GM20000 (cell line): ENCODE measurements around the gene KLK14.

ENCODE experiments used
- DNase-seq: peaks from one replicate; pipeline ENCODE4 v3.0.0; 2012; ENCODE audit warnings: low spot score
- TF ChIP-seq, protein P1 (sequence below): IDR thresholded peaks from 2 replicates; pipeline ENCODE4 v1.5.1; 2012; ENCODE audit warnings: mild to moderate bottlenecking, control low read depth; ENCODE audit errors: extremely low read depth, missing control alignments

KLK14 gene

DNA sequence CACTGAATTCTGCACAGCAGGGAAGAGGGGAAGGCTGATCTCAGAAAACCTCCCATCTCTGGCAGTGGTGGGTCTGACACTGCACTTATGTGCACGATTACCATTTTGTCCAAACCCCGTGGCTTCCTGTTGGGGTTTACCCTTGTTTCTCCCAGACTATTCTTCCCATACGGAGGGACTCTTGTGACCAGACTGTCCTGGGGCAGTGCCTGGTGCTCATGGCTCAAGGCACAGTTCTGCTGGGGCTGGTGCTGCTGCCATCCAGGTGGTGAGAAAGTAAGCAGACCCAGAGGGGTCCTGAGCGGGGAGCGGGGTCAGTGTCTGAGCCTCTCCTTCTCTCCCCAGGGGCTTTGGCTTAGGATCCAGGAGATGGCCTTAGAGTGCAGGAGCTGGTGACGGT is 36.9 kb upstream of the KLK14 start:
- TF ChIP-seq, protein P1, sequence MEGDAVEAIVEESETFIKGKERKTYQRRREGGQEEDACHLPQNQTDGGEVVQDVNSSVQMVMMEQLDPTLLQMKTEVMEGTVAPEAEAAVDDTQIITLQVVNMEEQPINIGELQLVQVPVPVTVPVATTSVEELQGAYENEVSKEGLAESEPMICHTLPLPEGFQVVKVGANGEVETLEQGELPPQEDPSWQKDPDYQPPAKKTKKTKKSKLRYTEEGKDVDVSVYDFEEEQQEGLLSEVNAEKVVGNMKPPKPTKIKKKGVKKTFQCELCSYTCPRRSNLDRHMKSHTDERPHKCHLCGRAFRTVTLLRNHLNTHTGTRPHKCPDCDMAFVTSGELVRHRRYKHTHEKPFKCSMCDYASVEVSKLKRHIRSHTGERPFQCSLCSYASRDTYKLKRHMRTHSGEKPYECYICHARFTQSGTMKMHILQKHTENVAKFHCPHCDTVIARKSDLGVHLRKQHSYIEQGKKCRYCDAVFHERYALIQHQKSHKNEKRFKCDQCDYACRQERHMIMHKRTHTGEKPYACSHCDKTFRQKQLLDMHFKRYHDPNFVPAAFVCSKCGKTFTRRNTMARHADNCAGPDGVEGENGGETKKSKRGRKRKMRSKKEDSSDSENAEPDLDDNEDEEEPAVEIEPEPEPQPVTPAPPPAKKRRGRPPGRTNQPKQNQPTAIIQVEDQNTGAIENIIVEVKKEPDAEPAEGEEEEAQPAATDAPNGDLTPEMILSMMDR, result no peak
- no peak for DNase-seq

DNA sequence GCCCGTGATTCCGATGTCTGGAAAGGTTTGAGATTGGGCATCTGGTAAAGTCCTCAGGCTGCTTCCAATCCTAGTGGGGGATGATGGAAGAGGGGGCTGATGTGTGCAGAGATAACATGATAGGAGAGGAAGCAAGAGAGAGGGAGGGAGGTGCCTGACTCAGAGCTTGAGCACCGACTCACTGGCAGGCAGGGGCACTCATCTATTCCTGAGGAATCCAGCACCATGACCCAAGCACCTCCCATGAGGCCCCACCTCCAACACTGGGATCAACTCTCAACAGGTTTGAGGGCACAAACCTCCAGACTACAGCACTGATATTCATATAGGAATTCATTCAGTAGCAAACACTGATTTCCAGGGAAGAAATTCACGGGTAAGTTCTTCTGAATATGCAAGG is 36.4 kb upstream of the KLK14 start:
- DNase-seq, result no peak
- TF ChIP-seq, protein P1, result no peak

DNA sequence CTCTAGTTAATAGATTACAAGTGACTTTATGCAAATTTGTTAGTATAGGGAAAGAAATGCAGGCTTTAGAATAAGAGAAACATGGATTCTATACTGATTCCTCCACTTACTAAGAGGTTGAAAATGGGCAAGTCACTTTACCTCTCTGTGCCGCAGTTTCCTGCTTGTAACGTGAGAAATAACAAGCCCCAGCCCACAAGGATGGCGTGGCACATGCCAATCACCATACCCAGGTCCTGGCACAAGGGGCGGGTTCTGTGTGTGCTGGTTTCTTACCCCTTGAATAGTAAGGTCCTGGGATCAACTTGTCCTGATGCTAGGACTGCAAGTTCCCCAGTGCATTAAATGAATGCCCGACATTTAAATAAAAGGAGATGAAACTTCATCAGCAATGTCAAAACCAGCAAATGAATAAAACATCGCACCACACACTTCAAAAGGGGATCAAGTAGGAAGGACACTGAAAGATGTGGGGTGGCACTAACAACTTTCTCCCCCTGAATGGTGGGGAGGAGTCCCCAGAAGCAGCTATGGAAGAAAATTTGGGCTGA is 34.1 kb upstream of the KLK14 start:
- no peak for DNase-seq
- TF ChIP-seq, protein P1, result no peak

DNA sequence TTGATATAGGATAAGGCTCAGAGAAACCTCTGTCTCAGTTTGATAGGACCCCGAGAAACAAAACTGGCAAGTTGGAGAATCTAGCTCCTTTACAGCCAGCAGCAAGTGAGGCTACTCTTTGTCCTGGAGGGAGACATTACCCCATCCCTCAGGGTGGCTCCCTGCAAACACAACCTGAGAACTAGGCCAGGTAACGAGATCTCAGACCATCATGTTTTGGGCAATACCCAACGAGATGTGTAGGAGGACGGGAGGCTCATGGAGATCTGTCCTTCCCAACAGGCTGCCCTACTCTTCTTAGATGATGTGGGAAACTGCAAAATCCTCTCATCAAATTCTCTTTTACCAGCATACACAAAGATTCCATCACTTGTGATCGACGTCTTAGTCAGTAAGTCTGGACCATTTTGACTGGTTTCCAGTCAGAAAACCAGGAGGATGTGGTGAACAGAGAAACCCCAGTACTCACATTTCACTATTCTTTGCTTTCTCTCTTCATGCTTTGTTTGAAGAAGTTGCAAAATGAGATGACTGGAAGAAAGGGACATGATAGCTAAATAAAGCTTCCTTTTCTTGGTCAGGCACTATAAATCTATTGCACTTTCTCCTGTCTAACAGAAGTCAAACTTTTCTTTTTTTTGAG is 31.5 kb upstream of the KLK14 start:
- DNase-seq, result no peak
- TF ChIP-seq, protein P1, result no peak

DNA sequence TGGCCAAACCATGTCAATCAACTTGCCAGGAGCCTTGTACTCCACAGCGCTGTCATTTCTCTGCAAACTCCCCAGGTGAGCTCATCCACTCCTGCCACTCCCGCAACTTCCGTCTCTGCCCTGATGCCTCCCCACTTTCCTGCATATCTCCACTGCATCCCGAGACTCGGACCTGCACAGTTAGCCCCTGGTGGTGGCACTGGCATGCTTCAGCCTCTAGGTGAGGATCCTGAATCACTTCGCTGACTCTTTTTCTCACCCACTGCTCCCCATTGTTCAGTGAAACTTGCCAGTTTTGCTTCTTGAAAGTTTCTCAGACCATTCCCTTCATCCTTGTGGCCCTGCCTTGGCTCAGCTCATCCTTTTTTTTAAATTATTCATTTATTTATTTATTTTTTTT is 28.9 kb upstream of the KLK14 start:
- TF ChIP-seq, protein P1, result no peak
- DNase-seq, result no peak

DNA sequence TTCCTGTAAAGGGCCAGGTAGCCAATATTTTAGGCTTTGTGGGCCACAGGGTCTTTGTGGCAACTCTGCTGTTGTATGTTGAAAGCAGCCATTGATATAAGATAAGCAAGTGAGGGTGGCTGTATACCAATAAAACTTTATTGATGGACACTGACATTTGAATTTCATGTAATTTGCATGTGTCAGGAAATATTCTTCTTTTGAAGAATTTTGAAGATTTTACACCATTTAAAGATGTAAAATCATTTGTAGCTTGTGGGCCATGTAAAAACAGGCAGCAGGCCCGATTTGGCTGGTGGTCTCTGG is 27.9 kb upstream of the KLK14 start:
- no peak for DNase-seq
- TF ChIP-seq, protein P1, result no peak

DNA sequence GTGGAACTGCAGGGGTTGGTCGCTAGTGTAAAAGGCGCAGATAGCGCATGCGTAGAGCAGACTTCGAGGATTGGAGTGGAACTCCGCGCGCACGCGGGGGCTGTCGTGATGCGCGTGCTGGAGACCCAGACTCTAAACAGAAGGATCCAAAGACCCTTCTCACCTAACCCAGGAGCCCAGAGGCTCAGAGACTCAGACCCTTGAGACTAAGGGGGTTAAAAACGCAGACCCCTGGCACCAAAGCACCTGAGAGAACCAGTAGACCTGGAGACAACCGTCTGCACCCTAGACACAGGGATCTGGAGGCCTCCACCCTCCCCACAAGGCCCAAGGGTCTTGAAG is 26.1 kb upstream of the KLK14 start:
- DNase-seq, result no peak
- TF ChIP-seq, protein P1, result no peak
